GM18907 (cell line): ENCODE data around the gene KIRREL3.

Experiments
- ATAC-seq: cut with Tn5 transposase; IDR thresholded peaks from one replicate; pipeline ENCODE4 v1.9.1; 2021; ENCODE audit warnings: mild to moderate bottlenecking, moderate library complexity; ENCODE audit not compliant: unreplicated experiment

Gene KIRREL3

GRCh38 chr11:126837581-126837980 is 163.0 kb downstream of the KIRREL3 start:
- no peak for ATAC-seq

GRCh38 chr11:126834573-126834972 is 166.0 kb downstream of the KIRREL3 start:
- no peak for ATAC-seq

- ATAC-seq = no peak
Measured at GRCh38 chr11:126834149-126834548, 166.4 kb downstream of the KIRREL3 start.

GRCh38 chr11:126833065-126833464 is 167.5 kb downstream of the KIRREL3 start:
- ATAC-seq = no peak

GRCh38 chr11:126832387-126832786 is 168.2 kb downstream of the KIRREL3 start:
- ATAC-seq = no peak

GRCh38 chr11:126830216-126830806 is 170.3 kb downstream of the KIRREL3 start:
- no peak for ATAC-seq

GRCh38 chr11:126829716-126830115 is 170.9 kb downstream of the KIRREL3 start:
- no peak for ATAC-seq

GRCh38 chr11:126824035-126824607 is 176.4 kb downstream of the KIRREL3 start:
- ATAC-seq = no peak

- ATAC-seq = no peak
Measured at GRCh38 chr11:126823274-126823673, 177.3 kb downstream of the KIRREL3 start.

GRCh38 chr11:126821827-126822226 is 178.7 kb downstream of the KIRREL3 start:
- ATAC-seq = no peak

- ATAC-seq = no peak
Measured at GRCh38 chr11:126819194-126819593, 181.4 kb downstream of the KIRREL3 start.

GRCh38 chr11:126817523-126818450 is 182.8 kb downstream of the KIRREL3 start:
- ATAC-seq = no peak

GRCh38 chr11:126817096-126817495 is 183.5 kb downstream of the KIRREL3 start:
- no peak for ATAC-seq

- ATAC-seq = no peak
Measured at GRCh38 chr11:126816645-126817044, 183.9 kb downstream of the KIRREL3 start.

- ATAC-seq = no peak
Measured at GRCh38 chr11:126815111-126815510, 185.5 kb downstream of the KIRREL3 start.

GRCh38 chr11:126810776-126811175 is 189.8 kb downstream of the KIRREL3 start:
- no peak for ATAC-seq

GRCh38 chr11:126809514-126810289 is 190.9 kb downstream of the KIRREL3 start:
- ATAC-seq = no peak

GRCh38 chr11:126808836-126809235 is 191.7 kb downstream of the KIRREL3 start:
- ATAC-seq = no peak

GRCh38 chr11:126808296-126808695 is 192.3 kb downstream of the KIRREL3 start:
- ATAC-seq = no peak

- no peak for ATAC-seq
Measured at GRCh38 chr11:126805870-126806269, 194.7 kb downstream of the KIRREL3 start.

GRCh38 chr11:126804363-126804762 is 196.2 kb downstream of the KIRREL3 start:
- no peak for ATAC-seq
